ENCODE results near the gene TMEM132A.

- TF ChIP-seq POLR2AphosphoS5 (IDR thresholded peaks at IDR 0.05; ENCODE audit: borderline replicate concordance, low read depth, low read length) (no peak), EZH2 (IDR thresholded peaks at IDR 0.05) (no peak), FOXP2 (optimal IDR thresholded peaks at IDR 0.05; ENCODE audit: control extremely low read depth, extremely low read length, insufficient read depth) (no peak)
Measured at GRCh38 chr11:60952742-60953170, 28.5 kb downstream of the TMEM132A start.

Measured in SK-N-MC (cell line).